GM18861 (cell line): Measurements from ENCODE around the gene RPS4Y2.

Experiments
- ATAC-seq: cut with Tn5 transposase; IDR thresholded peaks from one replicate; pipeline ENCODE4 v1.9.1; 2021; ENCODE audit not compliant: unreplicated experiment

Gene RPS4Y2

DNA sequence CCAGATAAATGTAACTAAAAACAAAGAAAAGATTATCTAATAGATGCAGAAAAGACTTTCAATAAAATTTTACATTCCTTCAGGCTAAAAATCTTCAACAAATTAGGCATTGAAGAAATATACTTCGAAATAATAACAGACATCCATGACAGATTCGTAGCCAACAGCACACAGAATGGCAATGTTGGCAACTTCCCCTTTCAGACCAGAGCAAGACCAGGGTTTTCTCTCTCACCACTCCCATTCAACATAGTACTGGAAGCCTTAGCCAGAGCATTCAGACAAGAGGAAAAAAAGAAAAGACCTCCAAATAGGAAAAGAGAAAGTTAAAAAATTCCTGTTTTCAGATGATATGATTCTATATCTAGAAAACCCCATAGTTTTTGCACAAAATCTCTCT, 61.2 kb downstream of the RPS4Y2 start:
- ATAC-seq, result no peak
